HepG2 (cell line): ENCODE measurements around the gene IGFLR1. TPM values are rescaled to one million over a fixed set of nuclear protein-coding genes. Genes with fewer than 3 reads are reported as not detected.
A peak's percentile ranks its signal among the peaks of the same experiment; 100 is the strongest.

Source experiments
- FOXO1 ChIP-seq: sonication (generic); formaldehyde crosslinking; IDR thresholded peaks from 2 replicates; pipeline ENCODE4 v1.4.0; 2020; ENCODE audit warnings: missing genetic modification reagents
- MBD4 ChIP-seq: IDR thresholded peaks from 2 replicates; pipeline ENCODE4 v1.6.1; 2012; ENCODE audit warnings: low read length, inconsistent platforms, borderline replicate concordance
- MTA3 ChIP-seq: sonication (generic); formaldehyde crosslinking; IDR thresholded peaks from 2 replicates; pipeline ENCODE4 v1.4.0; 2020; ENCODE audit warnings: missing genetic modification reagents
- NFE2L1 ChIP-seq: sonication (generic); formaldehyde crosslinking; IDR thresholded peaks from 2 replicates; pipeline ENCODE4 v1.4.0; 2020; ENCODE audit warnings: missing genetic modification reagents, mild to moderate bottlenecking, borderline replicate concordance
- POLR2AphosphoS5 ChIP-seq: IDR thresholded peaks from 2 replicates; pipeline ENCODE4 v1.6.1; 2012; ENCODE audit warnings: low read depth, low read length
- RARG ChIP-seq: sonication (generic); formaldehyde crosslinking; IDR thresholded peaks from 2 replicates; pipeline ENCODE4 v1.4.0; 2020; ENCODE audit warnings: low read depth, mild to moderate bottlenecking, missing genetic modification reagents
- RELA ChIP-seq: sonication (generic); formaldehyde crosslinking; IDR thresholded peaks from 2 replicates; pipeline ENCODE4 v1.4.0; 2020; ENCODE audit warnings: missing genetic modification reagents
- SALL1 ChIP-seq: sonication (generic); formaldehyde crosslinking; IDR thresholded peaks from 2 replicates; pipeline ENCODE4 v1.8.0; 2022; ENCODE audit warnings: mild to moderate bottlenecking, missing genetic modification reagents
- SMAD3 ChIP-seq: sonication (generic); formaldehyde crosslinking; IDR thresholded peaks from 2 replicates; pipeline ENCODE4 v1.4.0; 2020; ENCODE audit warnings: missing genetic modification reagents
- SNRNP70 ChIP-seq: fragments of 200-400 bp; formaldehyde crosslinking; IDR thresholded peaks from 2 replicates; pipeline ENCODE4 v1.6.1; 2017; ENCODE audit warnings: mild to moderate bottlenecking, low read depth, low read length, moderate library complexity
- STAT5B ChIP-seq: sonication (generic); formaldehyde crosslinking; IDR thresholded peaks from 2 replicates; pipeline ENCODE4 v1.4.0; 2020; ENCODE audit warnings: missing genetic modification reagents
- ZFP1 ChIP-seq: IDR thresholded peaks from 2 replicates; pipeline ENCODE4 v1.6.1; 2016
- ZMYM4 ChIP-seq: sonication (generic); formaldehyde crosslinking; IDR thresholded peaks from 2 replicates; pipeline ENCODE4 v1.8.1; 2023; ENCODE audit warnings: mild to moderate bottlenecking, missing genetic modification reagents
- ZNF292 ChIP-seq: sonication (generic); formaldehyde crosslinking; IDR thresholded peaks from 2 replicates; pipeline ENCODE4 v1.8.1; 2022; ENCODE audit warnings: mild to moderate bottlenecking, low read depth, missing genetic modification reagents, borderline replicate concordance
- ZNF367 ChIP-seq: sonication (generic); formaldehyde crosslinking; IDR thresholded peaks from 2 replicates; pipeline ENCODE4 v1.4.0; 2020; ENCODE audit warnings: missing genetic modification reagents, borderline replicate concordance
- ZNF484 ChIP-seq: sonication (generic); formaldehyde crosslinking; IDR thresholded peaks from 2 replicates; pipeline ENCODE4 v1.5.1; 2020; ENCODE audit warnings: mild to moderate bottlenecking, low read depth, missing genetic modification reagents, borderline replicate concordance
- polyA plus RNA-seq, 8 experiments: library from polyadenylated mRNA; depleted of rRNA in 3 of 8; stranded (reverse) in 7 of 8; unstranded in 1 of 8; fragments of >200 nt; fragmentation: Illumina TruSeq in 4 of 8; extraction: Trizol in 4 of 8; gene quantifications; 2 replicates each; pipeline versions ENCODE4 v1.2.1 to v1.2.3, GENCODE V29; 2011 to 2016; ENCODE audit warnings: low read depth in 4 of 8, missing spikeins in 1 of 8, mixed read lengths in 1 of 8; ENCODE audit not compliant: insufficient read depth in 1 of 8
- total RNA-seq, 5 experiments: library from RNA; depleted of rRNA; stranded (reverse); fragments of >200 nt; fragmentation: Illumina TruSeq; extraction: Trizol; gene quantifications; 2 replicates each; pipeline ENCODE4 v1.2.3, GENCODE V29; 2016; ENCODE audit warnings: low read depth in 1 of 5
- TF ChIP-seq, protein P1 (sequence below): IDR thresholded peaks from 2 replicates; pipeline ENCODE4 v1.6.1; 2016; ENCODE audit warnings: mild to moderate bottlenecking
- TF ChIP-seq, protein P2 (sequence below): sonication (generic); formaldehyde crosslinking; IDR thresholded peaks from 2 replicates; pipeline ENCODE4 v1.8.0; 2022; ENCODE audit warnings: missing genetic modification reagents, mild to moderate bottlenecking, moderate library complexity, borderline replicate concordance
- TF ChIP-seq, protein P3 (sequence below): sonication (generic); formaldehyde crosslinking; IDR thresholded peaks from 2 replicates; pipeline ENCODE4 v1.4.0; 2020; ENCODE audit warnings: mild to moderate bottlenecking, missing genetic modification reagents
- TF ChIP-seq, protein P4 (sequence below), 2 experiments: sonication (generic) in 1 of 2; formaldehyde crosslinking in 1 of 2; IDR thresholded peaks; 2 replicates each; pipeline versions ENCODE4 v1.4.0 to v1.6.1; 2016 to 2020; ENCODE audit warnings: borderline replicate concordance in 1 of 2, low read depth in 1 of 2, mild to moderate bottlenecking in 1 of 2, missing genetic modification reagents in 1 of 2

The IGFLR1 gene
- total and polyA plus RNA-seq, 2 of the 13 experiments (the other 11 are each of a cell fraction or from before 2014, with no cell fraction given) = 5.4 to 8.9 TPM

DNA sequence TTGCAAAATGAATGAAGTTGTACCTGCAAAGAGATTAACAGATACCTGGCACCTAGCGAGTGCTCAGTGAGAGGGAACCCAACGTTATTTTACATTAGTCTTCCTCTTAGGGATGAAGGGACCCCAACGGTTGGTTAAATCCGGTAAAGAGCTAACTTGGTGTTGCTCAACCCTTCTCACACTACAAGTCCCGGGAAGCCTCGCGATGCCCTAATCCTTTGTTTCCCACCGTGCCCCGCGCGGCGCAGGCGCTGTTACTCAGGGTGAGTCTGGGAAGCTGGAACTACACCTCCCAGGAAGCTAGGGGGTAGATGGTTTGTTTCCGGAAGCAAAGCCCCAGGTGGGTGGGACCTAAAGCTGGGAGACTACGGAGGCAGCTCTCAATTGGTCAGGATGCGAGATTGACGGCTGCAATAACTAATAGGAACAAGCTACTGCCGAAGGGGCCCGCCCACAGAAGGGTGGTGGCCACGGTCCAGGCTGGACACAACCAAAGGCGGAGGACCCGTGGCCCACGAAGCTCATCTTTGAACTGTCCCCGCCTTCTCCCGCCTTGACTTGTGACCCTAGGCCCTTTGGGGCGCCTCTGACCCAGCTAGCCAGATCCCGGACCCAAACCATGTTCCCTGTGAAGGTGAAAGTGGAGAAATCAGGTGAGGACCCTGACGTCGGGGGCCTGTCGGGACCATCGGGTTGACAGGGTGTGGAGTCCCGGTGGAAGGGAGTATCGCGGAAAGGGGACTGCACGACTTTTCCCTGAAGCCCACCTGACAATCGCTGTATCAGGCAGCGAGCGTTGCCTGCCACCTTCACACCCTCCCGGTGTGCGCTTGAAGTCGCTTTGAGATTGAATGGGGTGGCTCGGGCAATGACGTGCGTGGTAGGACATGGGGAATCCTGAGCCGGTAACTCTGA lies 6.1 kb upstream of the IGFLR1 start, which contains the start of gene LIN37 (continued):
- TF ChIP-seq ZNF367 (no peak), STAT5B (CRISPR knock-in tag) (no peak), RELA (CRISPR knock-in tag) (no peak), SMAD3 (CRISPR knock-in tag) (peak; percentile 23; the same call in 1 of the 2 replicates), NFE2L1 (CRISPR knock-in tag) (no peak), FOXO1 (CRISPR knock-in tag) (peak; percentile 57), MBD4 (no peak), SNRNP70 (no peak), SALL1 (CRISPR knock-in tag) (peak; percentile 63), ZMYM4 (no peak), ZFP1 (CRISPR knock-in tag) (no peak), ZNF484 (no peak), RARG (CRISPR knock-in tag) (no peak), MTA3 (CRISPR knock-in tag) (no peak), ZNF292 (CRISPR knock-in tag) (no peak), POLR2AphosphoS5 (peak; percentile 77)
- TF ChIP-seq, protein P1, sequence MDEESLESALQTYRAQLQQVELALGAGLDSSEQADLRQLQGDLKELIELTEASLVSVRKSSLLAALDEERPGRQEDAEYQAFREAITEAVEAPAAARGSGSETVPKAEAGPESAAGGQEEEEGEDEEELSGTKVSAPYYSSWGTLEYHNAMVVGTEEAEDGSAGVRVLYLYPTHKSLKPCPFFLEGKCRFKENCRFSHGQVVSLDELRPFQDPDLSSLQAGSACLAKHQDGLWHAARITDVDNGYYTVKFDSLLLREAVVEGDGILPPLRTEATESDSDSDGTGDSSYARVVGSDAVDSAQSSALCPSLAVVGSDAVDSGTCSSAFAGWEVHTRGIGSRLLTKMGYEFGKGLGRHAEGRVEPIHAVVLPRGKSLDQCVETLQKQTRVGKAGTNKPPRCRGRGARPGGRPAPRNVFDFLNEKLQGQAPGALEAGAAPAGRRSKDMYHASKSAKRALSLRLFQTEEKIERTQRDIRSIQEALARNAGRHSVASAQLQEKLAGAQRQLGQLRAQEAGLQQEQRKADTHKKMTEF = peak; percentile 77
- TF ChIP-seq, protein P2, sequence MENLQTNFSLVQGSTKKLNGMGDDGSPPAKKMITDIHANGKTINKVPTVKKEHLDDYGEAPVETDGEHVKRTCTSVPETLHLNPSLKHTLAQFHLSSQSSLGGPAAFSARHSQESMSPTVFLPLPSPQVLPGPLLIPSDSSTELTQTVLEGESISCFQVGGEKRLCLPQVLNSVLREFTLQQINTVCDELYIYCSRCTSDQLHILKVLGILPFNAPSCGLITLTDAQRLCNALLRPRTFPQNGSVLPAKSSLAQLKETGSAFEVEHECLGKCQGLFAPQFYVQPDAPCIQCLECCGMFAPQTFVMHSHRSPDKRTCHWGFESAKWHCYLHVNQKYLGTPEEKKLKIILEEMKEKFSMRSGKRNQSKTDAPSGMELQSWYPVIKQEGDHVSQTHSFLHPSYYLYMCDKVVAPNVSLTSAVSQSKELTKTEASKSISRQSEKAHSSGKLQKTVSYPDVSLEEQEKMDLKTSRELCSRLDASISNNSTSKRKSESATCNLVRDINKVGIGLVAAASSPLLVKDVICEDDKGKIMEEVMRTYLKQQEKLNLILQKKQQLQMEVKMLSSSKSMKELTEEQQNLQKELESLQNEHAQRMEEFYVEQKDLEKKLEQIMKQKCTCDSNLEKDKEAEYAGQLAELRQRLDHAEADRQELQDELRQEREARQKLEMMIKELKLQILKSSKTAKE = no peak
- TF ChIP-seq, protein P3, sequence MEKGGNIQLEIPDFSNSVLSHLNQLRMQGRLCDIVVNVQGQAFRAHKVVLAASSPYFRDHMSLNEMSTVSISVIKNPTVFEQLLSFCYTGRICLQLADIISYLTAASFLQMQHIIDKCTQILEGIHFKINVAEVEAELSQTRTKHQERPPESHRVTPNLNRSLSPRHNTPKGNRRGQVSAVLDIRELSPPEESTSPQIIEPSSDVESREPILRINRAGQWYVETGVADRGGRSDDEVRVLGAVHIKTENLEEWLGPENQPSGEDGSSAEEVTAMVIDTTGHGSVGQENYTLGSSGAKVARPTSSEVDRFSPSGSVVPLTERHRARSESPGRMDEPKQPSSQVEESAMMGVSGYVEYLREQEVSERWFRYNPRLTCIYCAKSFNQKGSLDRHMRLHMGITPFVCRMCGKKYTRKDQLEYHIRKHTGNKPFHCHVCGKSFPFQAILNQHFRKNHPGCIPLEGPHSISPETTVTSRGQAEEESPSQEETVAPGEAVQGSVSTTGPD = no peak
- TF ChIP-seq, protein P4, sequence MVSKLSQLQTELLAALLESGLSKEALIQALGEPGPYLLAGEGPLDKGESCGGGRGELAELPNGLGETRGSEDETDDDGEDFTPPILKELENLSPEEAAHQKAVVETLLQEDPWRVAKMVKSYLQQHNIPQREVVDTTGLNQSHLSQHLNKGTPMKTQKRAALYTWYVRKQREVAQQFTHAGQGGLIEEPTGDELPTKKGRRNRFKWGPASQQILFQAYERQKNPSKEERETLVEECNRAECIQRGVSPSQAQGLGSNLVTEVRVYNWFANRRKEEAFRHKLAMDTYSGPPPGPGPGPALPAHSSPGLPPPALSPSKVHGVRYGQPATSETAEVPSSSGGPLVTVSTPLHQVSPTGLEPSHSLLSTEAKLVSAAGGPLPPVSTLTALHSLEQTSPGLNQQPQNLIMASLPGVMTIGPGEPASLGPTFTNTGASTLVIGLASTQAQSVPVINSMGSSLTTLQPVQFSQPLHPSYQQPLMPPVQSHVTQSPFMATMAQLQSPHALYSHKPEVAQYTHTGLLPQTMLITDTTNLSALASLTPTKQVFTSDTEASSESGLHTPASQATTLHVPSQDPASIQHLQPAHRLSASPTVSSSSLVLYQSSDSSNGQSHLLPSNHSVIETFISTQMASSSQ (IDR thresholded peaks at IDR 0.05; ENCODE audit: low read depth) = peak; percentile 47; the same call in 1 of the 2 replicates
- TF ChIP-seq, protein P4 (CRISPR knock-in tag; IDR thresholded peaks at IDR 0.05; ENCODE audit: borderline replicate concordance) = peak; percentile 65; the same call in 1 of the 2 replicates
